Ectodermal cell (in vitro differentiated cells): ENCODE results near the gene TENM3.

ENCODE experiments used
- H3K27ac ChIP-seq: 2 replicates; pipeline ENCODE4 v1.7.0; 2013; ENCODE audit warnings: mild to moderate bottlenecking, low read depth, low read length; ENCODE audit not compliant: insufficient read depth, poor library complexity, severe bottlenecking
- H3K27me3 ChIP-seq: 2 replicates; pipeline ENCODE4 v1.7.0; 2013; ENCODE audit warnings: mild to moderate bottlenecking, low read length; ENCODE audit not compliant: insufficient read depth, control insufficient read depth, poor library complexity, severe bottlenecking
- H3K36me3 ChIP-seq: one replicate; pipeline ENCODE4 v1.7.0; 2013; ENCODE audit warnings: low read length; ENCODE audit not compliant: control insufficient read depth, insufficient read depth
- H3K4me1 ChIP-seq: one replicate; pipeline ENCODE4 v1.7.0; 2013; ENCODE audit warnings: low read length; ENCODE audit not compliant: control insufficient read depth, insufficient read depth
- H3K4me3 ChIP-seq: 2 replicates; pipeline ENCODE4 v1.7.0; 2013; ENCODE audit warnings: low read depth, low read length, control low read depth; ENCODE audit not compliant: insufficient read depth
- H3K9me3 ChIP-seq: 2 replicates; pipeline ENCODE4 v1.7.0; 2013; ENCODE audit warnings: mild to moderate bottlenecking, low read length, moderate library complexity; ENCODE audit not compliant: control insufficient read depth
- WGBS, 2 experiments: methylation state at CpG; one replicate each; pipeline ENCODE4 v1.1.7; 2013; ENCODE audit warnings: missing lambda C conversion rate in 2 of 2; 5-methylcytosine and 5-hydroxymethylcytosine counted together

TENM3 gene

DNA sequence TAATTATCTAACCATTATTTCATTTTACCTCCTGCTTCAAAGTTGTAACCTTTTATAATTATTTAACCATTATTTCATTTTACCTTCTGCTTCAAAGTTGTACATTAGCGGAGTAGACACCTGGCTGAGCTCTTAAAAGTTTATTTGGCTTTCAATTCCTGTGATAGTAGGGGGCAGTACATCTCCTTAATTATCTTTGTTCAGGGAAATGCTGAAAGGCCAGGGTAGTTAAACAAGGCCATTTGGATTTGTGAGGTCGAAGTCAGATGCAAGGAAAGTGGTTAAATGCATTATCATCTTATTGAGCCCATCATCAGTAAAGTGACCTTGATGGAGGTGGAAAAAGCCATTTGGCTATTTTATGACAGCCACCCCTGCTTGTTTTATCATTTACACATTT, 210.6 kb downstream of the TENM3 start:
- 54% methylated on average over 2 of the region's 2 CpGs for WGBS, 2 experiments
- H3K9me3 ChIP-seq: no peaks in the 10 kb centered on the region
- H3K4me1 ChIP-seq: peaks cover 19% of the 10 kb centered on the region
- H3K27ac ChIP-seq: no peak overlapping the region
- no peaks in the 10 kb centered on the region for H3K36me3 ChIP-seq
- H3K4me3 ChIP-seq: no peak overlapping the region
- H3K27me3 ChIP-seq: no peaks in the 10 kb centered on the region

DNA sequence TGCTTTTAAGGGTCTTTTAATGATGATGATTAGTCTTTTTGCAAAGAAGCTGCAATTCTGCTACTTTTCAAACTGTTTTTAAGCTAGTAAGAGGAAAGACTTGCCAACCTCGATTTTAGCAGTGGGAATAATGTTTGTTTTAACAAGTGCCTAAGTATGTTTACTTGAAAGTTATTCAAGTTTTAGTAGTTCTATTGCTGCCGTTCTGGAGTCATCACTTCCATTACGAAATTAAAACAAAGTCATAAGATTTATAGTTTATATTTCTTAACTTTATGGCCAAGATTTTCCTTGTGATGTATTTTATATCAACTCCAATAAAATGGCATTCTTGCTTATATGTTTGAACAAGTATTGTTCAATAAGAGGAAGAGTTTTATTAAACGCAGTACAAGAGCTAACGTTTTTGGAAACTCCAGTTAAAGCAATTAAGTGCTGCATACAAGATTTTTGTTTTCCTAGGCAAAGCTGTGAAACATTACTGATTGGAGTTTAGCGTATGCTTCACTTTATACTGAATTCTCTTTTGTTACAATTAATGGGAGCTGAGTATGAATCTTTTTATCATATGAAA, 211.3 kb downstream of the TENM3 start:
- Histone ChIP-seq H3K36me3 (no peaks in the 10 kb centered on the region), H3K27ac (no peak overlapping the region), H3K4me3 (no peak overlapping the region), H3K9me3 (no peaks in the 10 kb centered on the region), H3K27me3 (no peaks in the 10 kb centered on the region), H3K4me1 (peaks cover 19% of the 10 kb centered on the region)
- 87 to 92% methylated on average over 3 to 4 of the region's 6 CpGs for WGBS, 2 experiments

DNA sequence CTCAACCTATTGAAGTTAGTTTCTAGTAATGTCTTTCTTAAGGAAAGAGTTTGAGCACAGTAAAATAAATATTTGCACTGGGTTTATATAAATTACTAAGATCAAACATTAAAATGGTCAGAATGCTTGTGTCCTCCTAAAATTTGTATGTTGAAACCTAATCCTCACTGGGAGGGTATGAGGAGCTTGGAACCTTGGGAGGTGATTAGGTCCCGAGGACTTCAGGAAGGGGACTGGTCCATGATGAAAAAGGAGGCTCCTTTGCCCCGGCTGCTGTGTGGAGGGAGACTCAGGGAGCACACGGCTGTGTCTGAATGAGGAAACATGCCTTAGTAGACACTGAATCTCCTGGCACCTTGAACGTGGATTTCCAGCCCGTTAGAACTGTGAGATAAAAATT, 221.9 kb downstream of the TENM3 start:
- Histone ChIP-seq H3K27me3 (no peaks in the 10 kb centered on the region), H3K4me3 (no peak overlapping the region), H3K9me3 (no peaks in the 10 kb centered on the region), H3K27ac (no peak overlapping the region), H3K36me3 (no peaks in the 10 kb centered on the region), H3K4me1 (no peaks in the 10 kb centered on the region)
- 81 to 88% methylated on average over 5 of the region's 5 CpGs for WGBS, 2 experiments

GRCh38 chr4:182465979-182466378, 222.8 kb downstream of the TENM3 start:
- Histone ChIP-seq H3K36me3 (no peaks in the 10 kb centered on the region), H3K27ac (no peak overlapping the region), H3K27me3 (no peaks in the 10 kb centered on the region), H3K4me3 (no peak overlapping the region), H3K9me3 (no peaks in the 10 kb centered on the region), H3K4me1 (no peaks in the 10 kb centered on the region)
- 91% methylated on average over 1 of the region's 1 CpG; no CpG with 5 or more reads in 1 of the 2 experiments for WGBS, 2 experiments

DNA sequence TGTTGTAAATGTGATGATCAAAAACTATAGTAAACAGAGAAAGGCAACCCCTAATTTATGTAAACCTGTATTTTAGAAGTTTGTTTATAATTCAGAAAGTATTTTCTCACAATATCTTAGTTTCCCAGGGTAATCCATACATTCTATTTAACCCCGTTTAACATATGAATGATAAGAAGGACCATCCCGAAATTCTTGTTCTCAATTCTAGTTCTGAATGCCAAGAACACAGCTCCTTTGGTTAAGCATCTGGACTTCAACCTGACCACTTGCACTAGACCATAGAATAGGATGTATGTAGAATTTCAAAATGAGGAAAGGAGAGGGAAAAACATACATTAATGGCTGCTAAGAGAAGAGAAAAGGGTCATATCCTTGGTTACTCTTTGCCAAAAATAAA, 227.0 kb downstream of the TENM3 start:
- 82 to 93% methylated on average over 2 of the region's 2 CpGs for WGBS, 2 experiments
- H3K4me1 ChIP-seq: no peaks in the 10 kb centered on the region
- H3K27ac ChIP-seq: no peak overlapping the region
- peaks cover 2% of the 10 kb centered on the region for H3K9me3 ChIP-seq
- no peaks in the 10 kb centered on the region for H3K27me3 ChIP-seq
- H3K4me3 ChIP-seq: no peak overlapping the region
- no peaks in the 10 kb centered on the region for H3K36me3 ChIP-seq

- WGBS, 2 experiments: 78 to 95% methylated on average over 1 to 2 of the region's 2 CpGs
- Histone ChIP-seq H3K27ac (no peak overlapping the region), H3K27me3 (no peaks in the 10 kb centered on the region), H3K4me3 (no peak overlapping the region), H3K4me1 (no peaks in the 10 kb centered on the region), H3K36me3 (no peaks in the 10 kb centered on the region), H3K9me3 (peaks cover 2% of the 10 kb centered on the region)
Measured at GRCh38 chr4:182475539-182475938, 232.3 kb downstream of the TENM3 start.

DNA sequence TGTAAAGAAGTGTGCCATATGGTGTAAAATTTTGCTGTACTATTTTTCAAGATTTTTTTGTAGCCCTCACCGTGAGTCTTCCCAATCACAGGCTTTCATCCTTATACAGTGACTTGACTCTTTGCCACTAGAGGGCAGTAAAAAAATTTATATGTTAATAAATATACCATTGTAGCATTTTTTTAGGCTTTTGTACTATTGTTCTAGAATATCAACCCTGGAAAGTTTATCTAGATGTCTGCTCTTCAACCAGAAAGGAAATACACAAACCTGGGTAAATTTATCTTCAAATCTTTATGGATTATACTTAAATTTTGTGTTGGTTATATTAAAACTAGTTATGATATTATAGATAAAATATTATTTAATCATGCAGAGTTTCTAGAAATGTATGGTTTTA, 235.3 kb downstream of the TENM3 start:
- no peak overlapping the region for H3K27ac ChIP-seq
- no peaks in the 10 kb centered on the region for H3K27me3 ChIP-seq
- no peaks in the 10 kb centered on the region for H3K4me1 ChIP-seq
- no peaks in the 10 kb centered on the region for H3K36me3 ChIP-seq
- H3K4me3 ChIP-seq: no peak overlapping the region
- WGBS, 2 experiments: no CpG with 5 or more reads among the region's 1 CpG
- H3K9me3 ChIP-seq: no peaks in the 10 kb centered on the region

DNA sequence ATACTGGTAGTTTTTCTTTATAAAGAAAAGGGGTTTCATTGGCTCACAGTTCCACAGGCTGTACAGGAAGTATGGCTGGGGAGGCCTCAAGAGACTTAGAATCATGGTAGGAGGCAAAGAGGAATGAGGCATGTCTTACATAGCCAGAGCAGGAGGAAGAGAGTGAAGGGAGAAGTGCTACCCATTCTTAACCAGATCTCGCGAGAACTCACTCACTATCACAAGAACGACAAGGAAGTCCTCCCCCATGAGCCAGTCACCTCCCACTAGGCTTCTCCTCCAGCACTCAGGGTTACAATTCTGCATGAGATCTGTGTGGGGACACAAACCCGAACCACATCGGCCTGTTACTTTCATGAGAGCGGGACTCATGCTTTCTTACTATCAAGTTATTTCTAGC, 240.5 kb downstream of the TENM3 start:
- WGBS, 2 experiments: 90 to 93% methylated on average over 6 of the region's 6 CpGs
- H3K4me3 ChIP-seq: no peak overlapping the region
- H3K27me3 ChIP-seq: no peaks in the 10 kb centered on the region
- no peaks in the 10 kb centered on the region for H3K4me1 ChIP-seq
- H3K27ac ChIP-seq: no peak overlapping the region
- H3K36me3 ChIP-seq: peaks cover 2% of the 10 kb centered on the region
- no peaks in the 10 kb centered on the region for H3K9me3 ChIP-seq

DNA sequence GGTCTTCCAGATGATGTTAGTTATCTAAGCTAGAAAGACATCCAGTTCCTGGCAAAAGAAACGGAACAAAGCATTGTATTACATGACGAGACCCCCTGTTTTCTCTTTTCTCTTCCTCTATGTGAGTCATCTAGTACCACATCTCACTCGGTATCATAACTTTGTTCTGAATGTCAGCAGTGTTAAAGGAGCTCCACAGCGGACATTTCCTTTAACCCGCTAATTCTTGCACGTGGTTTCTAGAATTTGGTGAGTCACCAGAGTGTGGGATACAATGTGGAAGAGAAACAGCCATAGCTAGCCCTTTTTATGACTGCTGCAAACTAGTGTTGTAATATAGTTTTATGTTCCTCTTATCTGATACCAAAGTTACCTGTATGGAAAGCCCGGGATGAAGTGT, 243.7 kb downstream of the TENM3 start:
- no peak overlapping the region for H3K4me3 ChIP-seq
- H3K9me3 ChIP-seq: no peaks in the 10 kb centered on the region
- 93 to 99% methylated on average over 6 to 7 of the region's 7 CpGs for WGBS, 2 experiments

GRCh38 chr4:182488896-182489295, 245.7 kb downstream of the TENM3 start:
- WGBS, 2 experiments: 83 to 89% methylated on average over 1 to 2 of the region's 2 CpGs
- H3K9me3 ChIP-seq: no peaks in the 10 kb centered on the region

More for the DNA sequence above, 243.7 kb downstream of the TENM3 start:
- H3K4me1 ChIP-seq: no peaks in the 10 kb centered on the region
- peaks cover 2% of the 10 kb centered on the region for H3K36me3 ChIP-seq
- no peaks in the 10 kb centered on the region for H3K27me3 ChIP-seq
- H3K27ac ChIP-seq: no peak overlapping the region

DNA sequence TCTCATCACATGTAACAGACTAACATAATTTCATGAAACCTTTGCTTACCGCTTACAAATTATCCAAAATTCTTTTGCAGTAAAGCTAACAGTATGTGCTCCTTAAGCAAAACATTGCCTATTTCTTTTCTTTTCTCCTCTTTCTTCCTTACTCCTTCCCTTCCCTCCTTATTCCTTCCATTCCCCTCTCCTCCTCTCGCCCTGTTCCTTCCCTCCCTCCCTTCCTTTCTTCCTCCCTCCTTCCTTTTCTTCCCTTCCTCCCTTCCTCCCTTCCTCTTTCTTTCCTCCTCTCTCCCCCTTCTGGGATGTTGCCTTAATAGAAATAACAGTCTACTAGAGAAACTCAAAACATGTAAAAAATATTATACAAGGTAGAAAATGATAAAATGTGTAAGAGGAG, 246.4 kb downstream of the TENM3 start:
- Histone ChIP-seq H3K36me3 (peaks cover 2% of the 10 kb centered on the region), H3K4me1 (no peaks in the 10 kb centered on the region), H3K9me3 (no peaks in the 10 kb centered on the region), H3K4me3 (no peak overlapping the region), H3K27ac (no peak overlapping the region), H3K27me3 (no peaks in the 10 kb centered on the region)
- 93 to 94% methylated on average over 2 of the region's 2 CpGs for WGBS, 2 experiments

More at GRCh38 chr4:182488896-182489295, 245.7 kb downstream of the TENM3 start:
- H3K4me1 ChIP-seq: no peaks in the 10 kb centered on the region
- peaks cover 2% of the 10 kb centered on the region for H3K36me3 ChIP-seq
- H3K27me3 ChIP-seq: no peaks in the 10 kb centered on the region
- no peak overlapping the region for H3K4me3 ChIP-seq
- H3K27ac ChIP-seq: no peak overlapping the region
